Keratinocyte (primary cell): ENCODE measurements around the gene C1orf174. TPM values are rescaled to one million over a fixed set of nuclear protein-coding genes. Genes with fewer than 3 reads are reported as not detected.

ENCODE experiments used
- DNase-seq: peaks from one replicate; pipeline ENCODE4 v3.0.0-alpha.2; 2011; ENCODE audit warnings: low read depth, missing footprints, low spot score
- FAIRE-seq: peaks from 2 replicates; lab custom pipeline; 2011; peaks lifted over from hg19 to GRCh38; lab: Jason Lieb, UNC
- H2AFZ ChIP-seq: 2 replicates; pipeline ENCODE4 v1.6.0; 2012; ENCODE audit warnings: low read length, control low read depth, inconsistent platforms; ENCODE audit not compliant: control insufficient read depth
- H3K27ac ChIP-seq: 2 replicates; pipeline ENCODE4 v1.5.1; 2011; ENCODE audit warnings: low read length; ENCODE audit not compliant: control insufficient read depth, insufficient read depth
- H3K27me3 ChIP-seq: 3 replicates; pipeline ENCODE4 v1.6.0; 2011; ENCODE audit warnings: low read length; ENCODE audit not compliant: control insufficient read depth, insufficient read depth; ENCODE audit errors: extremely low read depth
- H3K36me3 ChIP-seq, 2 experiments: 2 replicates in 1 of 2; 3 replicates in 1 of 2; pipeline ENCODE4 v1.5.1; 2011; ENCODE audit warnings: low read length in 2 of 2, mild to moderate bottlenecking in 1 of 2; ENCODE audit not compliant: control insufficient read depth in 2 of 2, insufficient read depth in 2 of 2; ENCODE audit errors: extremely low read depth in 1 of 2
- H3K4me1 ChIP-seq: 3 replicates; pipeline ENCODE4 v1.5.1; 2011; ENCODE audit warnings: low read length; ENCODE audit not compliant: control insufficient read depth, insufficient read depth; ENCODE audit errors: extremely low read depth
- H3K4me2 ChIP-seq: 3 replicates; pipeline ENCODE4 v1.6.0; 2011; ENCODE audit warnings: low read depth, low read length; ENCODE audit not compliant: control insufficient read depth, insufficient read depth; ENCODE audit errors: extremely low read depth
- H3K4me3 ChIP-seq, 3 experiments: fragments of 200-600 bp in 1 of 3; sonication (generic) in 1 of 3; 2 replicates in 2 of 3; 3 replicates in 1 of 3; pipeline ENCODE4 v1.5.1; 2011 to 2016; ENCODE audit warnings: low read length in 3 of 3, mild to moderate bottlenecking in 3 of 3, control low read depth in 2 of 3, inconsistent platforms in 1 of 3, low read depth in 1 of 3, mixed read lengths in 1 of 3, mixed run types in 1 of 3, moderate library complexity in 1 of 3; ENCODE audit not compliant: control insufficient read depth in 2 of 3, insufficient read depth in 2 of 3; ENCODE audit errors: extremely low read depth in 1 of 3
- H3K79me2 ChIP-seq: 2 replicates; pipeline ENCODE4 v1.6.0; 2012; ENCODE audit warnings: low read length; ENCODE audit not compliant: control insufficient read depth, insufficient read depth
- H3K9ac ChIP-seq: 3 replicates; pipeline ENCODE4 v1.6.0; 2011; ENCODE audit warnings: low read length; ENCODE audit not compliant: control insufficient read depth, insufficient read depth; ENCODE audit errors: extremely low read depth
- H3K9me1 ChIP-seq: 3 replicates; pipeline ENCODE4 v1.6.0; 2011; ENCODE audit warnings: low read length; ENCODE audit not compliant: control insufficient read depth, insufficient read depth; ENCODE audit errors: extremely low read depth
- H3K9me3 ChIP-seq: 2 replicates; pipeline ENCODE4 v1.5.1; 2012; ENCODE audit warnings: low read depth, low read length; ENCODE audit not compliant: control insufficient read depth
- H4K20me1 ChIP-seq: 3 replicates; pipeline ENCODE4 v1.6.0; 2011; ENCODE audit warnings: low read length; ENCODE audit not compliant: control insufficient read depth, insufficient read depth; ENCODE audit errors: extremely low read depth
- EZH2 ChIP-seq: IDR thresholded peaks from one replicate; pipeline ENCODE4 v1.6.1; 2012; ENCODE audit warnings: inconsistent platforms, mild to moderate bottlenecking, low read length, moderate library complexity
- dilution Hi-C: fragments of 300-500 bp; cut with MboI; formaldehyde crosslinking; loops from one replicate; pipeline ENCODE4 v1.7.0; 2020; ENCODE audit warnings: low sequenced_read_pairs; ENCODE audit not compliant: extremely low pct_ligation_motif_present
- polyA minus RNA-seq, 3 experiments: library from RNA; depleted of rRNA, polyadenylated mRNA; stranded (reverse); fragments of >200 nt; gene quantifications; 1 replicate in 1 of 3; 2 replicates in 1 of 3; 3 replicates in 1 of 3; pipeline ENCODE4 v1.2.3, GENCODE V29; 2011
- polyA plus RNA-seq, 5 experiments: library from polyadenylated mRNA; depleted of rRNA in 3 of 5; stranded (reverse) in 3 of 5; stranded (forward) in 1 of 5; unstranded in 1 of 5; fragments of >200 nt; gene quantifications; 1 replicate in 1 of 5; 2 replicates in 3 of 5; 3 replicates in 1 of 5; pipeline versions ENCODE4 v1.2.1 to v1.2.3, GENCODE V29; 2011 to 2012; ENCODE audit warnings: missing spikeins in 2 of 5, low read depth in 1 of 5, low replicate concordance in 1 of 5
- TF ChIP-seq, protein P1 (sequence below), 3 experiments: IDR thresholded peaks in 1 of 3; conservative IDR thresholded peaks in 1 of 3; optimal IDR thresholded peaks in 1 of 3; 2 replicates in 2 of 3; 3 replicates in 1 of 3; pipeline versions ENCODE3 to v1.5.1; 2011; ENCODE audit warnings: low read length in 3 of 3, mild to moderate bottlenecking in 3 of 3, moderate library complexity in 2 of 3, control low read depth in 1 of 3, inconsistent platforms in 1 of 3; ENCODE audit not compliant: insufficient read depth in 2 of 3; ENCODE audit errors: extremely low read depth in 1 of 3

The C1orf174 gene
- polyA plus RNA-seq (21.8 to 34.3 TPM (median 26.8 TPM) in 3 replicates), polyA minus RNA-seq (14.6 to 23.7 TPM (median 20.2 TPM) in 3 replicates)
- polyA plus RNA-seq (2011; ENCODE audit: low read depth): 3.6 TPM
- polyA plus RNA-seq (2011; cell fraction: cytosol; rRNA removed): 21.7 and 27.3 TPM in 2 replicates
- polyA plus RNA-seq (2011; cell fraction: nucleus; rRNA removed): 24.9 and 26.3 TPM in 2 replicates
- 13.3 and 21.9 TPM in 2 replicates for polyA plus RNA-seq (2012; ENCODE audit: low replicate concordance)
- 27.8 TPM for polyA minus RNA-seq (2011; cell fraction: cytosol; rRNA and poly(A)+ RNA removed)
- polyA minus RNA-seq (2011; cell fraction: nucleus; rRNA and poly(A)+ RNA removed): 5.9 and 9.7 TPM in 2 replicates

DNA sequence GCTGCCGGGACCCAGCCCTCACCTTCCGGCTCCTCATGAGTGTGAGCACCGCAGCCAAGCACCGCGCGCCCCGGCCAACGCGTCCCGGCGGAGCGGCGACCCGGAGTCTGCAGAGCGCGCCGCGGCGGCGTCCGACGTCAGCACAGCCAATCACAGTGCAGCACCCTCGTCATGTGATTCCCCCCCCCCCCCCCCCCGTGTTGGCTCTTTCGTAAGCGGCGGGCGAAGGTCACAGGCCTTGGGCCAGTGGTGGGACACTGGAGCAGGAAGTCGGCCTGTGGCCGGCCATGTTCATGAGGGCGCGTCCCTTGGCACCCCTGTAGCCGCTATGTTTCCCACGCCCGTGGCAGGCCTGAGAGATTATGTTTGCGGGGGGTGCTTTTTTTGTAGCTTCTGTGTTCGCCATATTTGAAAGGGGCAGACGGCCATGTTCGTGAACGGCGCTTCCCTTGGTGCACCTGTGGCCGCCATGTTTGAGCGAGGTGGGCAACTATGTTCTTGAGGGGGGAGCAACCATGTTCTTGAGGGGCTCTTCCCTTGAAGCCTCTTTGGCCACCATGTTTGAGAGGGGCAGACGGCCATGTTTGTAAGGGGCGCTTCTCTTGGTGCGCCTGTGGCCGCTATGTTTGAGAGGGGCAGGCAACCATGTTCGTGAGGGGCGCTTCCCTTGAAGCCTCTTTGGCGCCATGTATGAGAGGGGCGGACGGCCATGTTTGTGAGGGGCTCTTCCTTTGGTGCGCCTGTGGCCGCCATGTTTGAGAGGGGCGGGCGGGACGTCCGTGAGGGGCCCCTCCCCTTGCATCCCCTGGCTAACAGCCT, at the start of gene C1orf174:
Gene C1orf174 (minus strand): TSS at position 123 of the 819 bp plus-strand sequence. CDS start 86 bp downstream, at position 37.
- dilution Hi-C loops: no loop called here
- Histone ChIP-seq H3K27me3 (no peaks in the 10 kb centered on the region), H3K9me3 (no peaks in the 10 kb centered on the region), H3K4me1 (peaks cover 3% of the 10 kb centered on the region), H3K79me2 (peaks cover 47% of the 10 kb centered on the region), H3K27ac (peak within 1 kb of the TSS; percentile 84), H3K36me3 (peaks cover 0 to 2% of the 10 kb centered on the region in 2 experiments), H3K4me3 (peak within 1 kb of the TSS; percentile 66 to 97 (median 73)), H3K9ac (peak within 1 kb of the TSS; percentile 86), H3K9me1 (no peaks in the 10 kb centered on the region), H4K20me1 (peaks cover 10% of the 10 kb centered on the region), H3K4me2 (peak within 1 kb of the TSS; percentile 90), H2AFZ (peak within 1 kb of the TSS; percentile 97)
- DNase-seq: peak; percentile 71
- FAIRE-seq: peak; percentile 67
- no peak for TF ChIP-seq EZH2
- TF ChIP-seq, protein P1, sequence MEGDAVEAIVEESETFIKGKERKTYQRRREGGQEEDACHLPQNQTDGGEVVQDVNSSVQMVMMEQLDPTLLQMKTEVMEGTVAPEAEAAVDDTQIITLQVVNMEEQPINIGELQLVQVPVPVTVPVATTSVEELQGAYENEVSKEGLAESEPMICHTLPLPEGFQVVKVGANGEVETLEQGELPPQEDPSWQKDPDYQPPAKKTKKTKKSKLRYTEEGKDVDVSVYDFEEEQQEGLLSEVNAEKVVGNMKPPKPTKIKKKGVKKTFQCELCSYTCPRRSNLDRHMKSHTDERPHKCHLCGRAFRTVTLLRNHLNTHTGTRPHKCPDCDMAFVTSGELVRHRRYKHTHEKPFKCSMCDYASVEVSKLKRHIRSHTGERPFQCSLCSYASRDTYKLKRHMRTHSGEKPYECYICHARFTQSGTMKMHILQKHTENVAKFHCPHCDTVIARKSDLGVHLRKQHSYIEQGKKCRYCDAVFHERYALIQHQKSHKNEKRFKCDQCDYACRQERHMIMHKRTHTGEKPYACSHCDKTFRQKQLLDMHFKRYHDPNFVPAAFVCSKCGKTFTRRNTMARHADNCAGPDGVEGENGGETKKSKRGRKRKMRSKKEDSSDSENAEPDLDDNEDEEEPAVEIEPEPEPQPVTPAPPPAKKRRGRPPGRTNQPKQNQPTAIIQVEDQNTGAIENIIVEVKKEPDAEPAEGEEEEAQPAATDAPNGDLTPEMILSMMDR (optimal IDR thresholded peaks at IDR 0.05 in 1 of 3, IDR thresholded peaks at IDR 0.05 in 1 of 3, conservative IDR thresholded peaks at IDR 0.05 in 1 of 3; ENCODE audit: extremely low read depth in 1 of 3, insufficient read depth in 2 of 3, low read length in 3 of 3): no peak

- Histone ChIP-seq H3K4me3 (no peak overlapping the region), H3K36me3 (no peaks in the 10 kb centered on the region), H3K27me3 (peaks cover 4% of the 10 kb centered on the region), H3K79me2 (no peaks in the 10 kb centered on the region), H3K27ac (no peak overlapping the region), H3K4me1 (no peaks in the 10 kb centered on the region), H2AFZ (no peak overlapping the region), H4K20me1 (no peaks in the 10 kb centered on the region), H3K4me2 (no peak overlapping the region), H3K9me1 (no peaks in the 10 kb centered on the region), H3K9me3 (peaks cover 4% of the 10 kb centered on the region), H3K9ac (no peak overlapping the region)
- no peak for DNase-seq
- dilution Hi-C loops: no loop called here
- TF ChIP-seq EZH2: no peak
- TF ChIP-seq, protein P1 (optimal IDR thresholded peaks at IDR 0.05 in 1 of 3, IDR thresholded peaks at IDR 0.05 in 1 of 3, conservative IDR thresholded peaks at IDR 0.05 in 1 of 3; ENCODE audit: extremely low read depth in 1 of 3, insufficient read depth in 2 of 3, low read length in 3 of 3): no peak
- no peak for FAIRE-seq
Measured at GRCh38 chr1:3948344-3948743, 48.3 kb upstream of the C1orf174 start.
